Measurements from ENCODE around the gene PDE7B.

PDE7B gene

GRCh38 chr6:136037242-136037875 lies 185.9 kb downstream of the PDE7B start:
- no peak for DNase-seq (ENCODE audit: low read depth in 1 of 2, low spot score in 1 of 2)
- no peak overlapping the region for H3K4me3 ChIP-seq (replicated peaks; ENCODE audit: insufficient read depth, low read length)
- H3K27me3 ChIP-seq (ENCODE audit: insufficient read depth, poor library complexity, severe bottlenecking) = no peaks in the 10 kb centered on the region
- no peak overlapping the region for H3K27ac ChIP-seq (replicated peaks)
- TF ChIP-seq CTCF (IDR thresholded peaks at IDR 0.05; ENCODE audit: insufficient read depth, low read length) (no peak), GABPA (IDR thresholded peaks at IDR 0.05; ENCODE audit: low read depth) (no peak), POLR2AphosphoS5 (IDR thresholded peaks at IDR 0.05; ENCODE audit: low read depth) (no peak), SPI1 (IDR thresholded peaks at IDR 0.05; ENCODE audit: borderline replicate concordance, low read depth) (no peak)
- TF ChIP-seq, protein P1, sequence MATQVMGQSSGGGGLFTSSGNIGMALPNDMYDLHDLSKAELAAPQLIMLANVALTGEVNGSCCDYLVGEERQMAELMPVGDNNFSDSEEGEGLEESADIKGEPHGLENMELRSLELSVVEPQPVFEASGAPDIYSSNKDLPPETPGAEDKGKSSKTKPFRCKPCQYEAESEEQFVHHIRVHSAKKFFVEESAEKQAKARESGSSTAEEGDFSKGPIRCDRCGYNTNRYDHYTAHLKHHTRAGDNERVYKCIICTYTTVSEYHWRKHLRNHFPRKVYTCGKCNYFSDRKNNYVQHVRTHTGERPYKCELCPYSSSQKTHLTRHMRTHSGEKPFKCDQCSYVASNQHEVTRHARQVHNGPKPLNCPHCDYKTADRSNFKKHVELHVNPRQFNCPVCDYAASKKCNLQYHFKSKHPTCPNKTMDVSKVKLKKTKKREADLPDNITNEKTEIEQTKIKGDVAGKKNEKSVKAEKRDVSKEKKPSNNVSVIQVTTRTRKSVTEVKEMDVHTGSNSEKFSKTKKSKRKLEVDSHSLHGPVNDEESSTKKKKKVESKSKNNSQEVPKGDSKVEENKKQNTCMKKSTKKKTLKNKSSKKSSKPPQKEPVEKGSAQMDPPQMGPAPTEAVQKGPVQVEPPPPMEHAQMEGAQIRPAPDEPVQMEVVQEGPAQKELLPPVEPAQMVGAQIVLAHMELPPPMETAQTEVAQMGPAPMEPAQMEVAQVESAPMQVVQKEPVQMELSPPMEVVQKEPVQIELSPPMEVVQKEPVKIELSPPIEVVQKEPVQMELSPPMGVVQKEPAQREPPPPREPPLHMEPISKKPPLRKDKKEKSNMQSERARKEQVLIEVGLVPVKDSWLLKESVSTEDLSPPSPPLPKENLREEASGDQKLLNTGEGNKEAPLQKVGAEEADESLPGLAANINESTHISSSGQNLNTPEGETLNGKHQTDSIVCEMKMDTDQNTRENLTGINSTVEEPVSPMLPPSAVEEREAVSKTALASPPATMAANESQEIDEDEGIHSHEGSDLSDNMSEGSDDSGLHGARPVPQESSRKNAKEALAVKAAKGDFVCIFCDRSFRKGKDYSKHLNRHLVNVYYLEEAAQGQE (IDR thresholded peaks at IDR 0.05; ENCODE audit: insufficient replicate concordance, low read depth) = no peak

DNA sequence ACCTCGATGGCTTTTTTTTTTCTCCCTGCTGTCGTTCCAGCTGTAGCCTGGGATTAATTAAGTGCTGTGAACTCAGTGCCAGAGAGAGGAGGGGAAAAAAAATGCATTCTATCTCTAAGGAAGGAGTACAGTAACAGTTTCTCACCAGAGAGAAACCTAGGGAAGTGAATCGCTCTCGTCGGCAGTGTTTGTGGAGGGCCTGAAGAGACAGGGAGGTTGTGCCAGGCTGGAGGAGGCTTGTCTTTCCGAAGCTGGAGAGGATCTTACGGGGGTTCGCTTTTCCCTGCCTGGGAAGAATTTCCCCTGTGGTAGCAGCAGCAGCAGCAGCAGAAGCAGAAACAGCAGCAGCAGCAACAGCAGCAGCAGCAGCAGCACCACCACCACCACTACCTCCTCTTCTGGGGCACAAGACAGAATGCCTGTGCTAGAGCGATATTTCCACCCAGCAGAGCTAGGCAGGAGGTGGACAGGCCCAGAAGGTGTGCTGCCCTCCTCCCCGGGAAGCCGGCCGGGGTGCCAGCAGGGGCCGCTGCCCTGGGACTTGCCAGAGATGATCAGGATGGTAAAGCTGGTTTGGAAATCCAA lies 186.5 kb downstream of the PDE7B start:
- no peaks in the 10 kb centered on the region for H3K27me3 ChIP-seq (ENCODE audit: insufficient read depth, poor library complexity, severe bottlenecking)
- DNase-seq (ENCODE audit: low read depth in 1 of 2, low spot score in 1 of 2) = no peak
- TF ChIP-seq CTCF (IDR thresholded peaks at IDR 0.05; ENCODE audit: insufficient read depth, low read length) (no peak), GABPA (IDR thresholded peaks at IDR 0.05; ENCODE audit: low read depth) (no peak)
- no peak overlapping the region for H3K27ac ChIP-seq (replicated peaks)
- no peak overlapping the region for H3K4me3 ChIP-seq (replicated peaks; ENCODE audit: insufficient read depth, low read length)

DNA sequence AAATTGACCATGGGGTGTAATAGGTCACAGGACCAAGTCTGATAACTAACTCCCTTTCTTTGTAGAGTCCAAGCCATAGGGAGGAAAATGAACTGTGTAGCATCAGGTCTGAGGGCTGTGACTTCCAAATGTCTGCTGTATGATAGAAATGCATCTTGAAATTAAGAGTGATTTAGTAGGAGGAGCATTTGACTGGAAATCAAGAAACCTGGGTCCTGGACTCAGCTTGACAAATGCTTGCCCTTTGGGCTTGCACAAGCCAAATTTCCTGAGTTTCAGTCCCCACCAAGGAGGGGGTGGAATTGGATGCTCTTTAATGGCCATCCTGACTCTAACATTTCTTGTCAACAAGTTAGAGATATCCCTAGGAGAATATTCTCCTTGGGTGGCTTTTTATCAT lies 187.0 kb downstream of the PDE7B start:
- no peak for DNase-seq (ENCODE audit: low read depth in 1 of 2, low spot score in 1 of 2)
- H3K4me3 ChIP-seq (replicated peaks; ENCODE audit: insufficient read depth, low read length) = no peak overlapping the region
- no peak for TF ChIP-seq CTCF (IDR thresholded peaks at IDR 0.05; ENCODE audit: insufficient read depth, low read length)
- no peak for TF ChIP-seq SPI1 (IDR thresholded peaks at IDR 0.05; ENCODE audit: borderline replicate concordance, low read depth)
- TF ChIP-seq, protein P1 (IDR thresholded peaks at IDR 0.05; ENCODE audit: insufficient replicate concordance, low read depth) = no peak
- TF ChIP-seq GABPA (IDR thresholded peaks at IDR 0.05; ENCODE audit: low read depth) = no peak
- TF ChIP-seq POLR2AphosphoS5 (IDR thresholded peaks at IDR 0.05; ENCODE audit: low read depth) = no peak
- H3K27me3 ChIP-seq (ENCODE audit: insufficient read depth, poor library complexity, severe bottlenecking) = no peaks in the 10 kb centered on the region
- H3K27ac ChIP-seq (replicated peaks) = no peak overlapping the region

GRCh38 chr6:136039185-136039584 lies 187.7 kb downstream of the PDE7B start:
- H3K27me3 ChIP-seq (ENCODE audit: insufficient read depth, poor library complexity, severe bottlenecking) = no peaks in the 10 kb centered on the region
- no peak for DNase-seq (ENCODE audit: low read depth in 1 of 2, low spot score in 1 of 2)
- H3K4me3 ChIP-seq (replicated peaks; ENCODE audit: insufficient read depth, low read length) = no peak overlapping the region
- TF ChIP-seq GABPA (IDR thresholded peaks at IDR 0.05; ENCODE audit: low read depth) = no peak
- TF ChIP-seq, protein P1 (IDR thresholded peaks at IDR 0.05; ENCODE audit: insufficient replicate concordance, low read depth) = no peak
- TF ChIP-seq SPI1 (IDR thresholded peaks at IDR 0.05; ENCODE audit: borderline replicate concordance, low read depth) = no peak
- TF ChIP-seq POLR2AphosphoS5 (IDR thresholded peaks at IDR 0.05; ENCODE audit: low read depth) = no peak
- no peak for TF ChIP-seq CTCF (IDR thresholded peaks at IDR 0.05; ENCODE audit: insufficient read depth, low read length)
- H3K27ac ChIP-seq (replicated peaks) = no peak overlapping the region
